LNCAP (cell line): ENCODE measurements around the gene TMPRSS11E.

ENCODE experiments used
- CTCF ChIP-seq: fragments of 450-650 bp; IDR thresholded peaks from 2 replicates; pipeline ENCODE4 v1.5.1; 2017; ENCODE audit warnings: mild to moderate bottlenecking

The TMPRSS11E gene

GRCh38 chr4:68416591-68416990 is 30.7 kb upstream of the TMPRSS11E start:
- TF ChIP-seq CTCF: no peak

- TF ChIP-seq CTCF: no peak
Measured at GRCh38 chr4:68426516-68426915, 20.7 kb upstream of the TMPRSS11E start.

GRCh38 chr4:68430337-68430736 is 16.9 kb upstream of the TMPRSS11E start:
- no peak for TF ChIP-seq CTCF

- TF ChIP-seq CTCF: no peak
Measured at GRCh38 chr4:68432320-68432719, 14.9 kb upstream of the TMPRSS11E start.

GRCh38 chr4:68433582-68433981 is 13.7 kb upstream of the TMPRSS11E start:
- no peak for TF ChIP-seq CTCF

GRCh38 chr4:68434277-68434676 is 13.0 kb upstream of the TMPRSS11E start:
- TF ChIP-seq CTCF: no peak

- no peak for TF ChIP-seq CTCF
Measured at GRCh38 chr4:68434836-68435235, 12.4 kb upstream of the TMPRSS11E start.

- TF ChIP-seq CTCF: no peak
Measured at GRCh38 chr4:68445111-68445510, 2.2 kb upstream of the TMPRSS11E start.
